Stimulated activated CD4-positive, alpha-beta T cell treated with anti-CD3 and anti-CD28 coated beads, Interleukin-12 subunit alpha, Interleukin-12 subunit beta, amount 100 ng/mL, for 24 hours (primary cell): ENCODE results near the gene PKP4.

ENCODE experiments used
- DNase-seq, 2 experiments: peaks; one replicate each; pipeline ENCODE4 v3.0.0-alpha.2; 2020; ENCODE audit warnings: low read depth in 2 of 2

Gene PKP4

DNA sequence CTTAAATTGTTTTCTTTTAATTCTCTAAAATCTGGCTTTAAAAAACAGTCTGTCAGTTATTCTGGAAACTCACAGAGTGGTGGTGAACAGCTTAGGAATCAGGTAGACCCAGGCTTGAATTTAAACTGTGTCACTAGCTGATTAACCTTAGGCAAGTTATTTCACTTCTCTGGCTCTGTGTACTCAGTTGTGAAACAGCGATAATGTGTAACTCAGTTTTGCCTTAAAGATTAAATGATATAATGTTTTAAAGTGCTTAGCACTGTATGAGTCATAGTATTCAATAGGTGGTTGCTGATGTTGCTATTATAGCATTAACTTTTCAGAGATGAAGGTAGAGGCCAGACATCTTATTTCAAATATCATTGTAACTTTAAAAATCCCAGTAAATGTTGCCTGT lies 40.7 kb downstream of the PKP4 start:
- DNase-seq, result no peak

DNA sequence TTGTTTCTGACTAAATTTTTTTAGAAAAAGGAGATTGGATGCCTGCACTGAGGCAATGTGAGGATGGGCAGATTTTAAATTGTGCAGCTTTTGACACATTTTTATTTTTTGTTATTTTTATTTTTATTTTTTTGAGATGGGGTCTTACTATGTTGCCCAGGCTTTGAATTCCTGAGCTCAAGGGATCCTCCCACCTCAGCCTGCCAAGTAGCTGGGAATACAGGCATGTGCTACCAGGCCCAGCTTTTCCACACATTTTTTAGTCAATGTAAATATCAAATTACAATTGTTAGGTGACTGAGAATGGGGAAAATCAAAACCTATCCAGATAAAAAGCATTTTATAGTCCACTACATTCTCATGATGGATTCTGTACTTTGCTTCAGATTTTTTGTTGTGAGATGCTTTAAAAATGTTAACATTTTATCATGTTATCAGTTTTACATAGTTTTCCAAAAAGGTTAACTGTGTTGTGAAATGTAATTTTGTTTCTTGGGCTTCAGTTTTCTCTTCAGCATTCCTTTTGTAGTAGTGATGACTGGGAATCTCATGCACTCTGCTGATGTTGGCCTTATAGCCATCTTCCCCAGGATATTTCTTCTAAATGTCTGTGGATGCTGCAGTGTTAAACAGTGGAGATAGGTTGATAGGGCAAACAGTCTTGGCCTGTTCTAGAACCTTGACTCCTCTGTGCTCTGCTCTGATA lies 41.4 kb downstream of the PKP4 start:
- DNase-seq, result no peak

DNA sequence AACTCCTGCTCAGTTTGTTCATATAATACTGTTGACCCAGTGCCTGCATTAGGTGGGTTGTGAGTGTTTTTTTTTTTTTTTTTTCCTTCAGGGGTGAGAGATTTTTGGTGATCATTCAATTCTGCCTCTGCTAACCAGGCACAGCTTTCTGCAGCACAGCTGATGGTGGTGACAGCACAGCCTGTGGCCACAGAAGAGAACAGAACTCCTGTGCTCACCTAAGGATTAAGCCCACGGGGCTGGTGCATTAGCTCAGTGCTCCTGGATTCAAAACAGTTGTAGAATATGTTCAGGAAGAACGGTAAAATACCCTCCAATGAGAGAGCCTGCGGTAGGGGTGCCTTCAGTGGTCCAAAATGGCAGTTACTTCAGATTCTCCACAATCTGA lies 42.0 kb downstream of the PKP4 start:
- no peak for DNase-seq

DNA sequence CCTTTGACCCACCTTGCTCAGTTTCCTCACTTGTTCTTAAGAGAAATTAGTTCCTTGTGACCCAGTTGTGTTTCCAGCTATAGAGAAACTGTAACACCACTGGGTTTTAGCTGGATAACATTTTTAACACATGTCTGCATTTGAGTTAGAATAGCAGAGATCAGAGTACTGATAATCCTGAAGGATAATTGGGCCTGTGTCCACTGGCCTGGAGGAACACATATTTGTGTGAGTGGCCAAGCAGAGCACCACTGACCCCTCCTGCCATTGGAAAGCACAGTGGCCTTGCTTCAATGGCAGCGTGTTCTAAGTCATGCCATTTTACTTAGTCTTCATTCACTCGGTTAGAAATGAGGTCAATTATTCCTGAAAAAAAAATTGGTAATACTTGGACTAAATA lies 42.6 kb downstream of the PKP4 start:
- DNase-seq, result no peak

DNA sequence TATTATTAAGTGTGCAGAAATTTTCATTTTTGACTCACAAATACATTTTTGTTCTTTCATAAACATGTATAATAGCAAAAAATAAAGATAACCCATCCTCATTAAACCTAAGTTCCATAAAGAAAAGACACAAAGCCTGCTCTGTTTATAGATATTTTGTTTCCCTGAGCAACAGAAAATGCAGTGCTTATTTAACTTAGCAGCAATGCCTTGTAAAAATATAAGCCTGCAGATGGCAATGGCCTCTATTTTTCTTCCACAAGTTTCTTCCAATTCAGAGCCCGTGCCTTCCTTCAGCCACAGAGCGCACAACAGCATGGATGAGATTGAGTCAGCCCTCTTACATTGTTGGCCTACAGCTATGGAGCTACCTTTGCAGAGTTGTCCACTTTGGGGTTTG lies 43.6 kb downstream of the PKP4 start:
- no peak for DNase-seq

DNA sequence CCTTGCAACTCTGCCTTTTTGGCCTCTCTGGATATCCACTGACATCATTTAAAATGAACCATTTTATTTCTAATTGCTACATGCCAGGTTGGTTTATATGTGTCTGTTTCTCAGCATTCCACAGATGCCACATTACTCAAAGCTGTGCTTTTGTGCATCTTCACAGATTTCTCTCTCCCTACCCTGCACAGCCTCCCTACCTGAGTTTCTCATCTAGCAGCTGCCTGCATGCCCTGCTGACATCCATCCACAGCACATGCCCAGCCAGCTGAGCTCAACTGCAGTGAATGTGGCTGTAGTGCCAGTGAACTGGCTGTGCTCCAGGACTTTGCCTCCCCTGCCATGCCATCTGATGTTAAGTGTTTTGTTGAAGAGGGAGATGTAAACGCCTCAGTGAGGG lies 44.5 kb downstream of the PKP4 start:
- no peak for DNase-seq

DNA sequence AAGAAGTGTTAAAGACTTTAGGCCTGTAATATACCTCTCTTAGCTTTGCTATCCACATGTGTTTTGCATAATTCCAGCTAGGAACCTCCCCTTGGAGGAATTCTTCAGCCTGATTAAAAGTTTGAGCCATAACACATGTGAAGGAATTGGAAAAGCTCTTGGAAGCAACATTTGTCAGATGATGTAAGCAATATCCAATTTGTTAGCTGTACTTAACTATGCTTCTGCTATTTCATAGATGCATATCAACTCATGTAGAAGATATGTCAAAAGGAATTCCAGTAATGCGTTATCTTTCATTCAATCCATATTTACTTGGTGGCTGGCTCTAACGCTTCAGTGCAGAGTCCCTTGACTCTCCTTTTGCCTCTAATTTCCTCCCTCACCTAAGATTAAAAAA lies 46.2 kb downstream of the PKP4 start:
- no peak for DNase-seq

DNA sequence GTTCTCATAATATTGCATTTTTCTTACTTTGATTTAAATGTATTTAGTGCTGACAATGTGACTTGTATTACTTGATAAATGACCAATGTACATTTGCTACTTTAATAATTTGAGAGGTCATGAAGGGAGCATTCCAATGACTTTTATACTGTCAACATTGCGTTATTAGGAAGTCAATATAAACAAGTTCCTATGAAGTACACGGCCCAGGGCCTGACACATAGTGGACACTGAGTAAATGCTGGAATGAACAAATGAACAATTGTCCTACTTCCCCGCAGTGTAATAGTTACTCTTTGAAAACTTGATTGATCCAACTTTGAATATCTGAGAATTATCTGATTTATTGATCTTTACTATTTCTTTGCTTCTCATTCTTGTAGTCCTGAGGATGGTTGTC lies 47.3 kb downstream of the PKP4 start:
- DNase-seq, result no peak

DNA sequence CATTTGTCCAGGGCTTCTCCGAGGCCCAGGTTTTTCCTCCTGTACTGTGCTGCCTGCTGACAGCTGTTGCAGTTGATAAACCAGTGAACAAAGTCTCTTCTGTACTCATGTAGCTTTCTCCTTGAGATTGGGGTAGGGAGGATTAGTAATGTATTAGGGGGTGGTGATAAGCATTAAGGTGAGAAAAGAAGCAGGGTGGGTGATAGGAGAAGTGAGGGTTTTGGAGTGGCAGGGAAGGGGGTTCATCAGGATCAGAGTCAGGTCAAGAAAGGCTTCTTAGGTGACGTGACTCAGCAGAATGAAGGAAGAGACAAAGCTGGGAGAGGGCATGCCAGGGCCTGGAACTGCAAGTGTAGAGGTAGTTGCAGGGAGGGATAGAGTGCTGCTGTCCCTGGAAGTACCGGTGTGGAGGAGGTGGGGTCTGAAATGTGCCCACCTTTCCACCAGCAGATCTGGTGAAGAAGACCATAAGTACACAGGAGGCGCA lies 48.7 kb downstream of the PKP4 start:
- DNase-seq, result no peak

DNA sequence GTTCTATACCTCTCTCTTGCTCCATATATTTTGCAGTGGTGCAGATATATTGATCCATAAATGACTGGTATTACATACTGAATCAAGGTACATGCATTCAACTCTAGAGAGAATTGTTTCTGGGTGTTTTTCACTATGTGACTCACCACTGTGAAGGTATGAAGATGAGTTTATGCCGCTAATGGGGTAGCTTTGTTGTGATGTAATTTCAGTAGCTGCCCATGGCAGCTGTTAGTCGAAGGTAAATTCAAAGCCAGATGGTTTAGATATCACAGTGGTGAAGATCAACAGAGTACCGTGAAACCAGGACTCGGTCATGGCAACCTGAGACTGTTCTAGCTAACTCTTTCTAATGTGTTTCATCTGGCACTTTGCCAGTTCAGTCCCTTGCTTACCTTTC lies 50.4 kb downstream of the PKP4 start:
- no peak for DNase-seq

DNA sequence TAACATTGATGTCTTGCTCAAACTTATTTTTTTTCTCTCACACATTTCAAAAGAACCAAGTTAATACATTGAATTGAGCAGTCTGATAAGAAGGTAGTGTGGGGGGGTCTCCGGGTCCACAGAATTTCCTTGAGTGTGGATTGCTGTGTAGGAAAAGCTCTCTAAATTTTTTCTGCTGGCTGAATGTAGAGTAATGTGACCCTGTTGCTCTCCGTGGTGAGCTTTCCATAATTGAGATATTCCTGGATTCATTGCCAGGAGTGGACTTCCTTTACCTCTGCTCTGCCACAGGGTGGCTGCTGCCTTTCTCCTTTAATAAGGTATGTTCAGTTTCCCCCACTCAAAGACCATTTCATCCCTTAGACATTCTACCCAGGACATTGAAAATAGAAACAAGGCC lies 50.9 kb downstream of the PKP4 start:
- DNase-seq, result no peak

DNA sequence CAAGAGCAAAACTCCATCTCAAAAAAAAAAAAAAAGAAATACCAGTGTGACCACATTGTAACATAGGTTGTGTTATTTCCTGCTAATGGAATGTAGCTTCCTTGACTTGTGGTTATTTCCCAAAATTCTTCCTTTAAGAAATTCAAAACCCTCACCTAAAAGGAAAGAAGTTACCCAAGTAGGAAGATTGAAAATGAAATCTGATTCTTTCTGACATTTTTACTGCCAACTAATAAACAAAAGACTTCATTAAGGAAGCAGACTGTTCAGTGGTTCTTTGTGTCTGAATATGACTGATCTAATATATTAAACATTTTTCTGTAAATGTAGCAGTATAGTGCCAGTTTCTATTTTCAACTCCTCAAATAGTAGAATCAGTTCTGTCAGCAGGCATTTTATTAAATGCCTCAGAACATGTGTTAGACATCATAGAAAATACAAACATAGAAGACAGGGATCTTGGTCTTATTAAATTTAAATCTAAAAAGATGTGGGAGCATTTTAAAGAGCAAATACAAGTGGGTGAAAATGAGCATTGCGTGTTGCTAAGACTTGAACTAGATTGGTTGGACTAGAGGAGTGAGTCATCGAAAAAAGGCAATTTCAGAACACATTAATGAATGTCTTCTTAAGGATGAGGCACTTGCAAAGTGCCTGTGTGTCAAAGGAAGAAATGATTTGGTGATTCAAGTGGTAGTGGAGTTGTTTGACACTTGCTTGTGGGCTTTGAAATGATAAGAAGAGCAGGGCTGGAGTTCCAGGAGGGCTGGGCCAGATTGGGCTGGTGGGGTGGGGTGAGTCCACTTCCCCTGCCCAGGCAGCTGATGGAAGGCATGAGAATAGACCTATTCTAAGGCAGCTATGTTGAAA lies 53.4 kb downstream of the PKP4 start:
- no peak for DNase-seq

DNA sequence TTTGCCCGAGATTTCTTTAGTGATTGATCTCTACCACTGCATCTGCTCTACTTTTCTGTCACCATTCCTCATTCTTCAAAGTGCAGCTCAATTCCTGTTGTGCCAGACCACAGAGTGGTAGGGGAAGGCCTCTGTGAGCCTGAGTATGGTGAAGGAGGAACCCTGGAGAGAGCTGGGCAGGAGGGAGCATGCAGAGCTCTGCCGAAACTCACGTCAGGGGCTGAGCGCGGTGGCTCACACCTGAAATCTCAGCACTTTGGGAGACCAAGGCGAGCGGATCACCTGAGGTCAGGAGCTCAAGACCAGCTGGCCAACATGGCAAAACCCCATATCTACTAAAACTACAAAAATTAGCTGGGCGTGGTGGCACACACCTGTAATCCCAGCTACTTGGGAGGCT lies 54.1 kb downstream of the PKP4 start:
- no peak for DNase-seq

DNA sequence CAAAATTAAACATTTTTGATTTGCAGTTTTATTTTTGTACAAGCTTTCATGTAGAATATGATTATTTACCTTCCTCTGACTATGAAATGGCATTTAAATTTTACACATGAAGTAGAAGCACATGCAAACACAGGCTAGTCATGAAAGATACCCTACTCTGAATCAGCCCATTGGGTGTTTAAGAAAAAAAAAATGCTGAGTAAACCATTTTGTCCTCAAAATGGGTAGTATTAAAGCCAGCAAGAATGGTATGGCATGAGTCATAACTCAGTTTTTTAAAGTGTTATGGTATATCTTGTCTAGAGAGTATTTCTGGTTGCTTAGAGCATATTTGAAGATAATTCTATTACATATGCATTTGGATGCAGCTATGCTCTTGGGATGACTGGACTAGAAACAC lies 55.0 kb downstream of the PKP4 start:
- DNase-seq, result no peak

DNA sequence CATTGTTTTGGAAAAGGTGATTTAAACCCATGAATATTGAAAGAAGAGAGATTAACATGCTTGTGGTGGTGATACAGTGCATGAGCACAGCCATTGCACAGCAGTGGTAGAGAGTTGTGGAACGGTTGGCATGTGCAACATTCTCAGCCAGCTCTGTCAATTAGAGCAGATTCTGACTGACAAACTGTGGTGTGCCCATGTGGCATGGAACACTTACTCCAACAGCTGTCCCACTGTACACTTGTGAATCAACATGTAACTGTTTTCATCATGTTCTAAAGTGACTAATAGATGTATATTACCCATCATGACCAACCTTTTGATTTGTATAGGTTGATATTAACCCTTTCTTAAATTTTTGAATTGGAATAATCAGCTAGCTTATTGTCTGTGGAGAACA lies 55.6 kb downstream of the PKP4 start:
- DNase-seq, result no peak

DNA sequence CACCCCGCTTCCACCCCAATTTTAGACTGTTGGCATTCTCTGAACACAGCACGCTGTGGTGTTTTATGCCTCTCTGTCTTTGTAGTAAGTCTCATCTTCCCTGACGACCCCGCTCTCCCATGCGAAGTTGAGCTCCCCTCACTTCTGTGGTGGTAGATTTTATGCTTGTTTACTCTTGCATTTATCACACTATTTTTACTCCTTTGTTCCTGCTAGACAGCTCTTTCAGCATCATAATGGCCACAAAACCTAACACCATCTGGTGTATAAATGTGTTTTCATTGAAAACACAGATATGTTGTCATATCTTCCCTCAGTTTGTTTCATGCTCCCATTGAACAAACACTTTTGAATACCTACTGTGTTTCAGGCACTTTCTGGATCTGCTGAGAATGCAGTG lies 57.1 kb downstream of the PKP4 start:
- DNase-seq, result no peak

DNA sequence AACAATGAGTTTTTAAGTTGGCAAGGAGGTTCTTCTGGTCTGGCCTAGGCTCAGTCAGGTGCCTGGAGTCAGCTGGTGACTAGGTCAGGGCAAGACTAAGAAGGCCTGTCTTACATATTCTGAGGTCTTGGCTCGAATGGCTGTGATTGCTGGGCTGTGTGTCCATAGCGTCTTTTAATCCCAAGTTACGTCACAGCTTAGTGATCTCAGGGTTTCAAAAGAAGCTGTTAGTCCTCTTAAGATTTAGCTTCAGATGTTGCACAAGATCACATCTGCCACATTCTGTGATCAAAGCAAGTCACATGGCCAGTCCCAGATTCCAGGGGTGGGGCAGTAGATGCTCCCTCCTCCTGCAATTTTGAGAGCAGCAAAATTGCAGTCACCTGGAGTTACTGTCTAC lies 61.3 kb downstream of the PKP4 start:
- no peak for DNase-seq

DNA sequence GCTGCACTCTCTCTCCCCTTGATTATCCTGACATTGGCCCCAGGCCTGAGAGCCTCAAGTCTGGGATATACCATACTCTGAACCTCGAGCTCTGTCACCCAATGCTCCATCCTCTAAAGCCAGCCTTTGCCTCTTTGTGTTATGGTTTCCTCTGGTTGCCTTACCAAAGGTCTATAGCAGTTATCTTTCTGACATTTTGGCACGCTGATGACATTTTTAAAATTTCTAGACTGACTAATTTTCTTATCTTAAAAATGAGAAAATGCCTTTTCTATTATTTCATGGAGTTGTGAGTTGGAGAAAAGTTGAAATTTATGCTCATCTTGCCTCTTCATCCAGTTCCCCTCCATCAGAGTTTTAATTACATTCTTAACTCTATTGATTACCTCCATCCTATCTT lies 62.7 kb downstream of the PKP4 start:
- DNase-seq, result no peak

DNA sequence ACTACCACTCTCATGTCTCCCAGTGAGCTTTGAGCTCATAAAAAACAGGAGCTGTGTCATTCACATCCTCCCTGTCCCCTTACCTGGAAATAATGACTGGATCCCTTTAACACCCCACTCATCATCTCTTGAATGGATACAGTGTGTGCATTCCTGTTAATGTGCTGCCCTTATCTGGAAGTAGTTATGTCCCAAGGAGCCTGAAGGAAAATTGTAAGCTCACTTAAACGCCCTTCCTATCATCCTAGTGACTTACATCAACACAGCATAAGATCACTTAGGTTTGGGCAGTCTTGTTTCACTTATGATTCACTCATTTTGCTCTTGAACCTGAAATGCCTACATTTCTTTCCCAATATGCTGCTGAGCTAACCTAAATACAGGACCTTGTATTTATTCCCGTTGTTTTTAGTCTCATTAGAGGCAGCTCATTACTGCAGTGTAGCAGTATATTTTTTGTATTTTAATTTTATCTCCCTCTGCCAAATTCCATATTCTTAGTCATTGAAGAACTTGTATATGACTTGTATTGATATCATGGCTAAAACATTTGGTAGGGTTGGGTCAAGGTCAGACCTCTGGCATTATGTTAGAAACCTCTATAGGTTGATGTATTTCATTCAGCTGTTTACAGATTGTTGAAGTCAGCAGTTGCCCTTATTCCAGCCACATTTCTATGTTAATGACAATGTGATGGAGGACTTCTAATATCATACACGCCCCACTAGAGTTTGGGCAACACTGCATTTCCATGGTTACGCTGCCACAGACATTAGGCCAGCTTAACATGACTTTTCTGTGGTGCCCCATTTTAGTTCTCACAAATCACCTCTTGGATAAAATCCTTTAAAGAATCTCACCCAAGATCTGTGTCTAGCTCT lies 72.9 kb downstream of the PKP4 start:
- DNase-seq, result no peak

DNA sequence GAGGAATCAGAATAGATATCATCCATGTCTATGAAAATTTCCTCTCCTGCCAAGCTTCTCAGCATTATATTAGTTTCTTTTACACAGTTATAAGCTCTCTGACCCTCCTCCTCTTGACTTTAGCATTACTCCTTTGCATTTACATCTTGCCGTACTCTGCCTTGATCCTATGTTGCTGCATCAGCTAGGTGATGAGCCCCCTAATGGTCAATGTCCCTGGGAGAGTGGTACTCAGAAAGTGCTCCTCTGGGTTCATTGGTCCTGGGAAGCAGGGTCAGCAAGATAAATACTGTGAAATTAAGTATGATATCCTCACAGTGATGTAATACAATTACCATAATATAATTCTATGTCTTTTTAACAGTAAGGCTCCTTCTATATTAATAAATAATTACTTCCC lies 74.1 kb downstream of the PKP4 start:
- no peak for DNase-seq

DNA sequence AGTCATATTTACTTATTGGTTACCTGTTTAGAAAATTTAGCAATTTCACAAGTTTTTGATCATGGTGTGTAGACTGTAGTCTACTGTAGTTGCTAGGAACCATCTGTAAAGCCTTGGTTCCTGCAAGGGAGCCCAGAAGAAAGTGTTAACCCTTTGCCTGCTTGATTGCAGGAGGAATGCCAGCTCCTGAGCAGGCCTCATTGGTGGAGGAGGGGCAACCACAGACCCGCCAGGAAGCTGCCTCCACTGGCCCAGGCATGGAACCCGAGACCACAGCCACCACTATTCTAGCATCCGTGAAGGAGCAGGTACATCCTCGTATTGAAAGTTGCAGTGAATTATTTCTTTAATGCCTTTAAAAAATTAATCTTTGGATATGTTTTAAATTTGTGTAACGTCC lies 76.3 kb downstream of the PKP4 start:
- DNase-seq, result no peak
